Mesenchymal stem cell (in vitro differentiated cells and primary cell): ENCODE measurements around the gene CIT.

Experiments
- DNase-seq: peaks from one replicate; pipeline ENCODE4 v3.0.0-alpha.2; 2013
- H2AFZ ChIP-seq: one replicate; pipeline ENCODE4 v1.6.1; 2013; ENCODE audit warnings: low read depth, mild to moderate bottlenecking, control low read depth, inconsistent platforms, low read length, moderate library complexity
- H2AK5ac ChIP-seq: 2 replicates; pipeline ENCODE4 v1.6.1; 2013; ENCODE audit warnings: low read length, moderate library complexity, mild to moderate bottlenecking, inconsistent platforms; ENCODE audit not compliant: severe bottlenecking
- H2BK120ac ChIP-seq: one replicate; pipeline ENCODE4 v1.6.1; 2013; ENCODE audit warnings: low read depth, mild to moderate bottlenecking, inconsistent platforms, low read length, moderate library complexity
- H2BK12ac ChIP-seq, 2 experiments: one replicate each; pipeline ENCODE4 v1.6.1; 2013; ENCODE audit warnings: inconsistent platforms in 2 of 2, low read length in 2 of 2, mild to moderate bottlenecking in 2 of 2, moderate library complexity in 2 of 2, control low read depth in 1 of 2
- H2BK15ac ChIP-seq: one replicate; pipeline ENCODE4 v1.6.1; 2013; ENCODE audit warnings: mild to moderate bottlenecking, low read depth, inconsistent platforms; ENCODE audit not compliant: poor library complexity, severe bottlenecking
- H2BK5ac ChIP-seq: 2 replicates; pipeline ENCODE4 v1.6.1; 2013; ENCODE audit warnings: low read depth, mild to moderate bottlenecking, low read length, control low read depth, inconsistent platforms; ENCODE audit not compliant: poor library complexity, severe bottlenecking
- H3K14ac ChIP-seq, 2 experiments: one replicate each; pipeline ENCODE4 v1.6.1; 2013; ENCODE audit warnings: inconsistent platforms in 2 of 2, low read length in 2 of 2, control low read depth in 1 of 2, mild to moderate bottlenecking in 1 of 2, moderate library complexity in 1 of 2
- H3K18ac ChIP-seq, 2 experiments: one replicate each; pipeline ENCODE4 v1.6.1; 2013; ENCODE audit warnings: inconsistent platforms in 2 of 2, low read length in 2 of 2, control low read depth in 1 of 2, low read depth in 1 of 2, mild to moderate bottlenecking in 1 of 2
- H3K23ac ChIP-seq, 2 experiments: one replicate each; pipeline ENCODE4 v1.6.1; 2013; ENCODE audit warnings: inconsistent platforms in 2 of 2, low read length in 2 of 2, mild to moderate bottlenecking in 2 of 2, moderate library complexity in 2 of 2, control low read depth in 1 of 2
- H3K27ac ChIP-seq: 2 replicates; pipeline ENCODE4 v1.5.1; 2013; ENCODE audit warnings: mild to moderate bottlenecking, moderate library complexity, low read length, control low read depth, inconsistent platforms; ENCODE audit not compliant: poor library complexity, severe bottlenecking
- H3K27me3 ChIP-seq, 2 experiments: 2 replicates each; pipeline versions ENCODE4 v1.6.1 to v1.7.0; 2013; ENCODE audit warnings: low read length in 2 of 2, mild to moderate bottlenecking in 2 of 2, moderate library complexity in 2 of 2, control low read depth in 1 of 2, inconsistent platforms in 1 of 2; ENCODE audit not compliant: control insufficient read depth in 1 of 2, insufficient read depth in 1 of 2
- H3K36me3 ChIP-seq, 2 experiments: 2 replicates each; pipeline versions ENCODE4 v1.6.1 to v1.7.0; 2013; ENCODE audit warnings: low read length in 2 of 2, control low read depth in 1 of 2, inconsistent platforms in 1 of 2, low read depth in 1 of 2, mild to moderate bottlenecking in 1 of 2; ENCODE audit not compliant: insufficient read depth in 2 of 2, control insufficient read depth in 1 of 2
- H3K4ac ChIP-seq, 2 experiments: one replicate each; pipeline ENCODE4 v1.6.1; 2013; ENCODE audit warnings: inconsistent platforms in 2 of 2, low read length in 2 of 2, mild to moderate bottlenecking in 2 of 2, moderate library complexity in 2 of 2, control low read depth in 1 of 2, low read depth in 1 of 2
- H3K4me1 ChIP-seq: 2 replicates; pipeline ENCODE4 v1.6.1; 2013; ENCODE audit warnings: low read depth, low read length, control low read depth; ENCODE audit not compliant: control insufficient read depth, insufficient read depth
- H3K4me2 ChIP-seq: 2 replicates; pipeline ENCODE4 v1.6.1; 2013; ENCODE audit warnings: low read length, mild to moderate bottlenecking, inconsistent platforms; ENCODE audit not compliant: poor library complexity, severe bottlenecking
- H3K4me3 ChIP-seq, 2 experiments: 2 replicates each; pipeline versions ENCODE4 v1.5.1 to v1.7.0; 2013; ENCODE audit warnings: low read length in 2 of 2, mild to moderate bottlenecking in 2 of 2, control low read depth in 1 of 2, low read depth in 1 of 2; ENCODE audit not compliant: insufficient read depth in 1 of 2
- H3K79me1 ChIP-seq: replicated peaks from 2 replicates; pipeline ENCODE4 v1.6.1; 2013; ENCODE audit warnings: mild to moderate bottlenecking, control low read depth, low read length, inconsistent platforms; ENCODE audit not compliant: poor library complexity, severe bottlenecking
- H3K9ac ChIP-seq: 2 replicates; pipeline ENCODE4 v1.7.0; 2013; ENCODE audit warnings: mild to moderate bottlenecking, low read length, moderate library complexity
- H3K9me3 ChIP-seq: 2 replicates; pipeline ENCODE4 v1.7.0; 2013; ENCODE audit warnings: mild to moderate bottlenecking, low read length; ENCODE audit not compliant: control insufficient read depth
- H4K8ac ChIP-seq: one replicate; pipeline ENCODE4 v1.6.1; 2013; ENCODE audit warnings: inconsistent platforms, mild to moderate bottlenecking, low read length, moderate library complexity
- H4K91ac ChIP-seq: one replicate; pipeline ENCODE4 v1.6.1; 2013; ENCODE audit warnings: mild to moderate bottlenecking, low read length, inconsistent platforms
- WGBS: methylation state at CpG from one replicate; pipeline ENCODE4 v1.1.7; 2013; ENCODE audit warnings: mixed read lengths; 5-methylcytosine and 5-hydroxymethylcytosine counted together

Gene CIT

DNA sequence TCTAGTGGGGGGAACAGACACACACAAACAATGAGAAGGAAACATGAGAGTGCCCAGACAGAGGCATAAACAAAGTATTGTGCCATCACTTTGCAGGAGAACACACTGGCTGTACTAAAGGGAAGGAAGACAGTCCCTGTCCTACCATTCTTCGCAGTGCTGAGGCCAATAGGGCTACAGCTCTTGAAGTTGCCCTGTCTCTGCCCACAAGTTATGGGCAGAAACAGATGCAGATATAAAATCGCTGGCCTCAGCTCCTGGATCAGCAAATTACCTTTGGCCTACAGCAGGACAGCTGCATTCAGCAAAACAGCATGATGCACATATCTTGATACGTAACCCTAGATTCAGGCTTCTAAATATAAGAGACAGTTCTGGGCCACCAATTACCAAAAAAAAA, 232.2 kb downstream of the CIT start:
- DNase-seq, result no peak
- 65% methylated on average over 3 of the region's 3 CpGs for WGBS
- H4K8ac ChIP-seq, result no peak overlapping the region

DNA sequence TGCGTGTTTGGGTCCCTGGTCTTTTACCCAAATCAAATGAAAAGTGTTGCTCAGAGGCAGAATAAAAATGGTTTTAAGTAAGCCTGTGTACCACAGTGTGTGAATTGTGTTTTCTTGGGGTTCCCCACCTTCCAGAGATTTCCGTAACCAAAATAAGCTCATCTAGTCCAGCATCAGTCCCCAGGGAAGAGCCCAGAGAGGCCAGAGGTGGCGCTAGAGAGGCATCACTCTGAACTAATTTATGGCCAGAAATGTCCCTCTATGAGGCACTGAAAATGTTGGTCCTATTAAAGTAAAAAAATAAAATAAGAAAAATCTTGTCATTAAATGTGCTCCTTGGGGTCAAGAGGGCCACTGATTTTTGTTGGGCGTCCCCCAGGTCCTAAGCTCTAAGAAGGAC, 234.1 kb downstream of the CIT start:
- Histone ChIP-seq H2BK5ac (no peak overlapping the region), H2AFZ (no peak overlapping the region), H2BK15ac (no peak overlapping the region), H3K9me3 (no peaks in the 10 kb centered on the region), H3K27ac (no peak overlapping the region), H4K91ac (no peak overlapping the region), H3K27me3 (no peaks in the 10 kb centered on the region), H3K14ac (no peak overlapping the region), H3K4me2 (no peak overlapping the region), H3K4me1 (no peaks in the 10 kb centered on the region), H3K18ac (no peak overlapping the region), H2BK120ac (no peak overlapping the region), H4K8ac (no peak overlapping the region), H3K23ac (no peak overlapping the region), H2BK12ac (no peak overlapping the region), H3K36me3 (no peaks in the 10 kb centered on the region), H3K4ac (no peak overlapping the region), H3K79me1 (no peaks in the 10 kb centered on the region), H3K4me3 (no peak overlapping the region), H2AK5ac (no peak overlapping the region), H3K9ac (no peak overlapping the region)
- WGBS, result 82% methylated on average over 3 of the region's 4 CpGs
- no peak for DNase-seq

More for the DNA sequence above, 232.2 kb downstream of the CIT start:
- no peak overlapping the region for H2BK5ac ChIP-seq
- no peak overlapping the region for H3K9ac ChIP-seq
- no peak overlapping the region for H2BK120ac ChIP-seq
- H3K79me1 ChIP-seq, result no peaks in the 10 kb centered on the region
- H3K14ac ChIP-seq, result no peak overlapping the region
- H2AK5ac ChIP-seq, result no peak overlapping the region
- H3K4ac ChIP-seq, result no peak overlapping the region
- H3K36me3 ChIP-seq, result no peaks in the 10 kb centered on the region
- no peak overlapping the region for H3K4me2 ChIP-seq
- H3K18ac ChIP-seq, result no peak overlapping the region
- no peak overlapping the region for H3K23ac ChIP-seq
- no peak overlapping the region for H3K4me3 ChIP-seq
- no peak overlapping the region for H2AFZ ChIP-seq
- H3K9me3 ChIP-seq, result no peaks in the 10 kb centered on the region
- H3K27ac ChIP-seq, result no peak overlapping the region
- H4K91ac ChIP-seq, result no peak overlapping the region
- no peak overlapping the region for H2BK12ac ChIP-seq
- H3K4me1 ChIP-seq, result no peaks in the 10 kb centered on the region
- H3K27me3 ChIP-seq, result no peaks in the 10 kb centered on the region
- no peak overlapping the region for H2BK15ac ChIP-seq
